Ecto neural progenitor cell (in vitro differentiated cells): ENCODE data around the gene RGS9.
"Not testable (repeated sequence)": the region's sequence is repeated elsewhere in the genome, so short reads cannot be mapped to it uniquely, and the experiment has no call there.

Experiments used
- DNase-seq: peaks from one replicate; pipeline ENCODE4 v3.0.0-alpha.2; 2018; ENCODE audit warnings: low spot score

RGS9 gene

DNA sequence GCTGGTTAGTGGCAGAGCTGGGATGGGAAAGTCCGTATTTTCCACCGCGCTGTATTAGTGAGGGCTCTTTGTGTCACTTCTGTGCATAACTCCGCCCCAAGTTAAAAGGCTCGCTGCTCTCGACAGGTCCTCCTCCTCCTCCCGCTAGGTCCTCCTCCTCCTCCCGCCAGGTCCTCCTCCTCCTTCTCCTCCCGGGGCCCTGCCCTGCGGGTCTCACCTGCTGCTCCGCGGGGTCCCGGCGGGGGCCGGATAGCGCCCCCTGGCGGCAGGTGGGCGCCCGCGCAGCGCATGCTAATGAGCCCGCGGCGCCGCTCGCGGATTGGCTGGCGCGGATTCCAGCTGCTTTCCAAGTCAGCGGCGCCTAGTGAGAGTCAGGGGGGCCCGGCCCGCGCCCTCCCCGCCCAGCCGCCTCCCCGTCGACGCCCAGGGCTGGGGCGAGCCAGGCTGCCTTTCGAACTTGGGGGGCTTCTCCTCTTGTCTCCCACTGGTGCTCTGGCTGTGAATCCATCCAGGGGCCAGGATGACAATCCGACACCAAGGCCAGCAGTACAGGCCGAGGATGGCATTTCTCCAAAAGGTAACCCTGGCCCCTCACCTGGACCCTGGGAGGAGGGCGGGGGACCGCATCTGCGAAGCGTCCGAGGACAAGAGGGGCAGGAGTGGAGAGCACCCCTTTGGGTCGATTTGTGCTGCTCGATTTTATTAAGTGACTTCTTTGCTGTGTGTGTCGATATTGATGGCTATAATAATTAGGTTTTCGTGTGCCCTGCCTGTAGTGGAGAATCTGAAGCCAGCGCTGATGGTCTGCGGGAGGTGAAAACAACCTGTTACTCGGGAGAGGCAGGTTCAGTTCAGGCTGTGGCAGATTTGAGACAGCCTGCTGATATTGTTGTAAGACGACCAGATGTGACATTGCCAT, at the start of gene RGS9:
Gene RGS9 (plus strand): TSS at position 350 of the 919 bp plus-strand sequence. CDS start 171 bp downstream, at position 521.
- DNase-seq: peak; percentile 97

DNA sequence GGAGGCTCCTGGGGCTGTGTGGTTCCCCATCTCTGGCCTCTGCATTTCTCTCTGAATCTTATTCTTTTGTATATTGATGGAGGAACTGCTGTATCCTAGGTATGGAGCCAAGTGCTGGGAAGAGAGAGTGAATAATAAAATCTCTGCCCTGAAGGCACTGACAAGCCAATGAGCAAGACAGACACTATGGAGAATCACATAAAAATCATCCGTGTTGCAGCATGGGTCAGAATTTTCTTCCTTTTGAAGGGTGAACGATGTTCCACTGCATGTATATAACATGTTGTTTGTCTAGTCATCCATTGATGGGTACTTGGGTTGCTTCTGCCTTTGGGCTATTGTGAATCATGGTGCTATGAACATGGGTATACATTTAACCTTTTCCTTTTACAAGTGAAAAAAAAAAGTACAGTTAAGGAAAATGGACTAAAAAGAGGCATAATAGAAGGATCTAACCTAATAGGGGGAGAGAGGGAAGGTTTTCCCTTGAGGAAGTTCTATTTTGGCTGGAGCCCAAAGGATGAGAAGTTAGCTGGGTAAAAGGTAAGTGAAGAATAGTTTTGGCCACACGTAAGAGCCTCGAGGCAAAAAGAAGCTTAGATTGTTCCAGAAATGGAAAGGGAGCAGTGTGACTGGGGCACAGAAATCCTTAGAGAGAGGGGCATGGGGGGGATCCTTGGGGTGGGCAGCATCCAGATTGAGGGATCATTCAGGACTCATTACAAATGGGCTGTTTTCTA, 48.4 kb upstream of the RGS9 start:
- DNase-seq: no peak

DNA sequence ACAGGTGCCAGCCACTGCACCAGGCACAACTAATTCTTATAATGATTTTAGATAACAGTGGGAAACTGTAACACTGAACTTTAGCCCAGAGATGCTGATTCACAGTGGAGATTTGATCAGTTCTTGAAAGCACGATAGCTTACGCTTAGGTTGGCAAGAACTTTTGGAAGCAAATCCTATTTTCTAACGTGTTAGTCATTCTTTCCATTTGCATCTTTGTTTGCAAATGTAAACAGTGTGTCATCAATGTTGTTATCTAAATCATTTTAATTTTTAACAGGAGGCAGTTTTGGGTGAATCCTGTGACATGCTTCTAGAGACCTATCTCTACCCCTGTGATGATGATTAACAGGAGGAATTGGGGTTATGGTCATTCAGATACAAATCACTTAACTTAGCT, 44.9 kb upstream of the RGS9 start:
- DNase-seq: no peak

DNA sequence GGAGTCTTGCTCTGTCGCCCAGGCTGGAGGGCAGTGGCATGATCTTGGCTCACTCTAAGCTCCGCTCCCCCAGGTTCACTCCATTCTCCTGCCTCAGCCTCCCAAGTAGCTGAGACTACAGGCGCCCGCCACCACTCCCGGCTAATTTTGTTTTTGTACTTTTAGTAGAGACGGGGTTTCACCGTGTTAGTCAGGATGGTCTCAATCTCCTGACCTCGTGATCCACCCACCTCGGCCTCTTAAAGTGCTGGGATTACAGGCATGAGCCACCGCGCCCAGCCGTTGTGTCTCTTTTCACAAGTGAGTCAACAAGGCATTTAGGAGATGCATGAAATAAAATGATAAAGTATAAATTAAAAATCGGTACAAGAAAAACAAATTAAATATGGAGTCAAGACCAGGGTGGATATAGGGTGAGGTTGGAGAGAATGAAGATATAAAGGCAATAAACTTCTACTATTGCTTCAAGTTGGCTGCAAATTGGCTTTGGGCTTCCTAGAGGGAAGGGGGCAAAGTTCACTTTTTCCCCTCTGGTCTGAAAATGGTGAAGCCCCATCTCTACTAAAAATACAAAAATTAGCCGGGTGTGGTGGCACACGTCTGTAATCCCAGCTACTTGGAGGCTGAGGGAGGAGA, 44.3 kb upstream of the RGS9 start:
- not testable (repeated sequence) for DNase-seq

DNA sequence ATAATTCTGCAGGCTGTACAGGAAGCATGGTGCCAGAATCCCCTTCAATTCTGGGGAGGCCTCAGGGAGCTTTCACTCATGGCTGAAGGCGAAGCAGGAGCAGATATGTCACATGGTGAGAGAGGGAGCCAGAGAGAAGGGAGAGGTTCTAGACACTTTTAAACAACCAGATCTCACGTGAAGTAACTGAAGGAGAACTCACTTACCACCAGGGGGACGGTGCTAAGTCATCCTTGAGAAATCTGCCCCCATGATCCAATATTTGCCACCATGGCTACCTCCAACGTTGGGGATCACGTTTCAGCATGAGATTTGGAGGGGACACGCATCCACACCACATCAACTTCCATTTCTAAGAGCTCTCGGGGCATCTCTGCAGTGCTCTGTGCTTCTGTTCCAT, 43.2 kb upstream of the RGS9 start:
- no peak for DNase-seq

DNA sequence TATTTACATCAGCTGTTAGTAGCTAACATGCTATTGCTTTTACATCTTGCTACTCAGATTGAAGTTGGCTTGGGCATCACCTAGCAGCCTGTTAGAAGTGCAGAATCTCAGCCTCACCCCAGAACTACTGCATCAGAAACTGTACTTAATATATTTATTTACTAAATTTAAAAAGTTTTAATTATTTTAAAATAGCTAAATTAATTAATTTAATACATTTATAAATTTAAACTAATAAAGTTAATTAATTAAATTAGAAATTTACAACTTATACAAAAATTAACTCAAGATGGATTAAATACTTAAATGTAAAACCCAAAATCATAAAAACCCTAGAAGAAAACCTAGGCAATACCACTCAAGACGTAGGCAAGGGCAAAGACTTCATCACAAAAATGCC, 41.7 kb upstream of the RGS9 start:
- DNase-seq: no peak

DNA sequence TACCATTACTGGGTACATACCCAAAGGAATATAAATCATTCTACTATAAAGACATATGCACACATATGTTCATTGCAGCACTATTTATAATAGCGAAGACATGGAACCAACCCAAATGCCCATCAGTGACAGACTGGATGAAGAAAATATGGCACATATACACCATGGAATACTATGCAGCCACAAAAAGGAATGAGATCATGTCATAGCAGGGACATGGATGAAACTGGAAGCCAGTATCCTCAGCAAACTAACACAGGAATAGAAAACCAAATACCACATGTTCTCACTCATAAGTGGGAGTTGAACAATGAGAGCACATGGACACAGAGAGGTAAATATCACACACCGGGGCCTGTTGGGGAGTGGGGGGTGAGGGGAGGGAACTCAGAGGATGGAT, 40.8 kb upstream of the RGS9 start:
- not testable (repeated sequence) for DNase-seq

DNA sequence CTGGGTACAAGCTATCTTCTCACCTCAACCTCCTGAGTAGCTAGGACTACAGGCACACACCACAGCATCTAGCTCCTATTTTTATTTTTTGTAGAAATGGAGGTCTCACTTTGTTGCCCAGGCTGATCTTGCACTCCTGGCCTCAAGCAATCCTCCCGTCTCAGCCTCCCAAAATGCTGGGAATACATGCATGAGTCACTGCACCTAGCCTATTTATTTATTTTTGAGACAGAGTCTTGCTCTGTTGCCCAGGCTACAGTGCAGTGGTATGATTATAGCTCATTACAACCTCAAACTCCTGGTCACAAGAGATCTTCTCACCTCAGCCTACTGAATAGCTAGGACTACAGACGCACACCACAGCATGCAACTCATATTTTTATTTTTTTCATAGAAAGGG, 40.1 kb upstream of the RGS9 start:
- no peak for DNase-seq

DNA sequence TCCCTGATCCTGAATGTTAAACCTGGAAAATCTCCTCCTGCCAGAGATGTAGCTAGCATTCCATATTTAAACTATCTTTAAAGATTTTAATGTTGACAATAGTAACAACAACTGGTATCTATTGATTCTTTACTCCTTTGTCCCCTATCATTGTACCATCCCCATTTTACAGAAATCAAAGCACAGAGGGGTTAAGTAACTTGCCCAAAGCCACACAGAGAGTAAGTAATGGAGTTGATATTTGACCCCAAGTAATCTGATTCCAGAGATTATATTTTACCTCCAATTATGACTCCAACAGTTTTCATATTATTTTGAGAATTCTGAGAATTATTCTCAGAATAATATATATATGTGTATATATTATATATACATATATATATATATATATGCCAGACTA, 37.7 kb upstream of the RGS9 start:
- no peak for DNase-seq

DNA sequence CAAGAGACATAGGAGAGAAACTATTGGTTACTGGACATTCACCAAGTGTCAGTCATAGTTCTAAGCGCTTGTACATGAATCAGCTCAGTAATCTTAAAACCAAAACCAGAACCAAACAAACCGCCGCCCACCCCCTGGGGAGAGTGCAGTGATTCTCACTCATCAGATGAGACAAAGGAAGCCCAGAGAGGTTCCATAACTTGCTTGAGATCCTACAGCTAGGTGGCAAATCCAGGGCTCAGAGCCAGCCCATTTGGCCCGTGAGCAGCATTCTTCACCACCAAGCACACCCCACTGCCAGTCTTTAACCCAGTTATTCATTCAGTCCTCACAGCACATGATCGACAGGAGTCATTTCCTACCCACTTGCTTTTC, 37.2 kb upstream of the RGS9 start:
- no peak for DNase-seq

DNA sequence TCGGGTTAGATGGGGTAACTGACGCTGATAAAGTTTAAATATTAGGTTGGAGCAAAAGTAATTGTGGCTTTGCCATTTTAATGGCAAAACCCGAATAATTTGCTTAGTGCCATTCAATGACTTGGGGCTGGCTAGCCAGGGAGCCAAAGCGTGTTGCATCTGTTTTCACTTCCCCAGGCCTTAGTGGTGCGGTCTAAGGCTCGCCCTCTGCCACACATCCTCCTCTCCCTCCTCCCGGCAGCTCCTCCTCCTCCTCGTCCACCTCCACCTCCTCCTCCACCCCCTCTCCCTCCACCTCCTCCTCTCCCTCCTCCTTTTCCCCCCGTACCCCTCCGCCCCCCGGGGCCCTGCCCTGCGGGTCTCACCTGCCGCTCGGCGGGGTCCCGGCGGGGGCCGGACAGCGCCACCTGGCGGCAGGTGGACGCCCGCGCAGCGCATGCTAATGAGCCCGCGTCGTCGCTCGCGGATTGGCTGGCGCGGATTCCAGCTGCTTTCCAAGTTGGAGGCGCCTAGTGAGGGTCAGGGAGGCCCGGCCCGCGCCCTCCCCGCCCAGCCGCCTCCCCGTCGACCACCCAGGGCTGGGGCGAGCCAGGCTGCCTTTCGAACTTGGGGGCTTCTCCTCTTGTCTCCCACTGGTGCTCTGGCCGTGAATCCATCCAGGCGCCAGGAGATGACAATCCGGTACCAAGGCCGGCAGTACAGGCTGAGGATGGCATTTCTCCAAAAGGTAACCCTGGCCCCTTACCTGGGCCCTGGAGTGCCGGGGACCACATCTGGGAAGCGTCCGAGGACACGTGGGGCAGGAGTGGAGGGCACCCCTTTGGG, 36.6 kb upstream of the RGS9 start:
- DNase-seq: peak; percentile 96

DNA sequence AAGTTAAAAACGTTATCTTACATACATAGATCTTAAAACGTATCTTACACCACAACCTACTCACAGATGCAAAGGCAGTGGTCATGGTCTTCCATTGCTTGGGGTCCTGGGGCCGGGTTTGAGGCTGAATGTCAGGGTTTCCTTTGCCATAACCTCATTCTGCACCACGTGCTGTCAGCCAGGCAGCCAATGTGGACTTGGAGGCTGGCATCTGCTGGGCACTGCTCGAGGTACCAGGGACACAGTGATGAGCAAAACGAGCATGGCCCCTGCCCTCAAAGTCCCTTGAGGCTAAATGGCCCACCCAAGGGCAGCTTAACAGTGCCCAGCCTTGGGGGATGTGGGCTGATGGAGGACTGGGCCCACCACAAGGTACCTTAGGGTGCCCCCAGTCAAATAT, 35.8 kb upstream of the RGS9 start:
- no peak for DNase-seq

DNA sequence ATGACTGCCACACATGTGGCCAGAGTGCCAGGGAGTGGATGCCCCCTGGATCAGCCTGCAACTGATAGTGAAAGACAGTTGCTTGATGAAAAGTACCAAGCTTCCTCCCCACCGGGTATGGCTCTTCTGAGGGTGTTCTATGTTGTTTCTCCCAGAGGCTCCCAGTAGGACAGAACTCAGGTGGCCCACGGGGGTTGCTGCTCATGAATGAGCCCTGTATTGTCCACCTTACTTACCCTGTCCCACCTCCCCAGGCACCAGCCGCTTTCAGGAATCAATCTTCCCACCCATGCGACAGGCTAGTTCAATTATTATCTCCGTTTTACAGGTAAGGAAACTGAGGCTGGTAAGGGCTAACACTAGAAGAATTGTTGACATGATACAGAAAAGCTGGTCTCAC, 34.9 kb upstream of the RGS9 start:
- no peak for DNase-seq

DNA sequence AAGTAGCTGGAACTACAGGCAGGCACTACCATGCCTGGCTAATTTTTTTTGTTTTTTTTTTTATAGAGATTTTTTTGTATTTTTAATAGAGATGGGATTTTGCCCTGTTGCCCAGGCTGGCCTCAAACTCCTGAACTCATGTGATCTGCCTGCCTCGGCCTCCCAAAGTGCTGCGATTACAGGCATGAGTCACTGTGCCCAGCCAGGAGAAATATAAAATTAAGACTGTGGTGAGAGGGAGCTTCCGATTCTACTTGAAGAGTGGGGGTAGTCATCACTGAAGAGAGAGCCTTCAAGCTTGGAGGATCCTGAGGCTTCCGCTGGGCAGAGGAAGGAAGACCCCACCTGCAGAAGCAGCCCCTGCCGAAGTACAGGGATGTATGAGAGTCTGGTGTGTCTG, 34.4 kb upstream of the RGS9 start:
- DNase-seq: no peak

DNA sequence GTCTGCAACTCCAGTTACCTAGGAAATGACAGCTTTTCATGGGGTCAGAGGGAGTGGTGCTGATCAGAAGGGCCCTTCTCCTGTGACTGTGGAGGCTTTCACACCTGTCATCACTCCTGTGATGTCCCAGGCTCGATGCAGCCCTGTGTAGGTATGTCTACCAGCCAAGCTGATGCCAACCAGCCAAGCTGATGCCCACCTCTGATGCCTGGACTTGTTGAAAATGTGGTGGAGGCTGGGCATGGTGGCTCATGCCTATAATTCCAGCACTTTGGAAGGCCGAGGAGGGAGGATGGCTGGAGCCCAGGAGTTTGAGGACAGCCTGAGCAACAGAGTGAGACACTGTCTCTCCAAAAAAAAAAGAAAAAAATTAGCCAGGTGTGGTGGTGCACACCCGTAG, 33.7 kb upstream of the RGS9 start:
- DNase-seq: no peak

DNA sequence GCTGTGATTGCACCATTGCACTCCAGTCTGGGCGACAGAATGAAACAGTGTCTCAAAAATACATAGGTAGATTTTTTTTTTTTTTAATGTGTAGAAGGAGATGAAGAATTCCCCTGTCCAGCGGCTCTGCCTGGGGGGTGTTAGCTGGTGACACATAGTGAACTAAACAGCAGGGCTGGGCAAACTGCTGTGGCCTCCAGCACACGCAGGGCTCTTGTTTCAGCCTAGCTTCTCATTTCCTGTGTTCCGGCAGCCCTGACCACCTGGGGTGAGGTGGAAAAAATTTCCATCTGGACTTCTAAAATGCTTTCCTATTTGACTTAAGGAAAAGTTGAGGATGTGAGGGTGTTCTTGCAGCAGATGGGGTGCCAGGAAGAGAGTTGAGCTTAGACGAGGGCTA, 33.3 kb upstream of the RGS9 start:
- DNase-seq: no peak

DNA sequence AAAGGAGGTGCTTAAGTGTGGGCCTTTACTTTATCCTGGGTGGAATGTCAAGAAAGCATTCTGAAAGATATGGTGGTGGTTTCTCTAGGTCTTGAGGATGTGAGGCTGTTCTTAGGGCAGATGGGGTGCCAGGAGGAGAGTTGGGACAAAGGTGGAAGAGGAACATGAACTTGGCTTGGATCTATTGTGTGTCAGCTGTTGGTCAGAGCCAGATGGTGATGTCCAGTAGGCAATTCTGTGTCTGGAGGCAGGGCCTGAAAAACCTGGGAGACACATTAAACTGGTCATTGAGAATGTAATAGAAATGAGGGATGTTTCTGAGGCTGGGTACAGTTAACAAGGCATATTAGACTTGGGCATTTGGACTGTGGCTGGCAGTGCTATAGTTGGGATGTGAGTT, 32.6 kb upstream of the RGS9 start:
- no peak for DNase-seq

DNA sequence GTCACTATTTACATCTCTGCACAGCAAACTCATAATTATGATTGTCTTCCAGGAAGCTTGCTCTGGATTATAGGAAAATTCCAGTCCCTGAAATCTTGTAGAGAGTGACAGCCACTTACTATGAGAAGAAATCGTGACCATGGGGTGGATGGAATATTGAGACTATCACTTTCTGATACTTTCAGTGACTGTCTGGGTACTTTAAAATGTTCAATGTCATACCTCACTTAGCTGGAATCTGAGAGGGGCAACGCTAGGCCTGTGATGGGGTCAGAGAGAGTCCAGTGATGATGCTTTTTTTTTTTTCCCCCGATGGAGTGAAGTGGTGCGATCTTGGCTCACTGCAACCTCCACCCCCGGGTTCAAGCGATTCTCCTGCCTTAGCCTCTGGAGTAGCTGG, 32.2 kb upstream of the RGS9 start:
- DNase-seq: no peak

DNA sequence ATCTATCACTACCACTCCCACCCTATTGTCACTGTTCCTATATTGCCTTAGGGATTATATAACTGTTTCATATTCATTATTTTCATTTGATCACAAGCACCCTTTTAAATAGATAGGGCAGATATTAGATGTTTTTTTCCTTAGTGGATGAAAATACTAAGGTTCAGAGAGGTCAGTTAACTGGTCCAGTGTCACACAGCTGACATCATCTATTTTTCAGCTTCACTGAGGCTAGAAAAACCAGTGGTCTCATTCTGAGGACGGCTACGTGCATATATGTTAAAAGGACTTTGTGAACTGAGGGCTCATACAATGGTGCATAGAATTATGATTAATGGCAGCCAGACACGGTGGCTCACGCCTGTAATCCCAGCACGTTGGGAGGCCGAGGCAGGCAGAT, 29.0 kb upstream of the RGS9 start:
- DNase-seq: no peak

DNA sequence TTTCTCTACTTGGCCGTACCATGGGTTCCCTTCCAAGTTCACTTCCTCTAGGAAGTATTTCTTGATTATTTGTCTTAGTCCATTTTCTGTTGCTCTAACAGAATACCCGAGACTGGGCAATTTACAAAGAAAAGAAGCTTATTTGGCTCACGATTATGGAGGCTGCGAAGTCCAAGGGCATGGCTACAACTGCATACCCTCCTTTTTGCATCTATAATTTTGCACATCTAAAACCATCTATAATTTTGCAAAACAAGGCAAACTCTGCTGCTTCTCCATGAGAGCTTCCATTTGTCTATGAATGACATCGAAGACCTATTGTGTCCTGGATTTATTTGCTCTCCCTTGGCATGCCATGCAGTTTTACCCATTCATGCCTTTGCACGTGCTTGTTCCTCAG, 27.6 kb upstream of the RGS9 start:
- DNase-seq: no peak

DNA sequence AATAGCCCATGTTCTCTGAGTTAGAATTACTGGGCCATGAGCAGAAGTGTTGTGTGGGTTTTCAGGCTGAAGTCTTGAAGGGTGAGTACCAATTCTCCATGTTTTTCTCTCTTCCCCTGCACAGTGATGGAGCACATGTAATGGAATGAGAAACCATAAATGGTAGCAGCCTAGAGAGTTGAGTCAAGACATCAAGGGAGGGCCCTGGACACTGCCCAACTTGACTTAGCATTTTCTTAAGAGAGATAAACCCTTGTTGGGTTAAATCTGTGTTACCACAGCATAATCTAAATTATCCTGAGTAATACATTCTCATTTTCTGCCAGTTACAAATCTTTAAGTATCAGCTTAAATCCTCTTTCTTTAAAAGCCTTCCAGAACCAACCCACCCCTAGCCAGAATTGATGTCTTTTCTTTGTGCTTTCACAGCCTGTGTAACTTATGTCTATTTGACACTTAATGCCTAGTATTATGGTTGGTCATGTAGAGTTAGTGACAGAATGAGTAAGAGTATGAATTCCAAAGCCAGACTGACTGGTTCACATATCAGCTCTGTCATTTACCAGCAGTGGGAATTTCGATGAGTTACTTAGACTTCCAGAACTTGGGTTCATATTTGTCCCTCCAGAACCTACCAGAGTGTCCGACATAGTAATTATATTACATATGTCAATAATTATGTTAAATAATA, 27.0 kb upstream of the RGS9 start:
- no peak for DNase-seq

DNA sequence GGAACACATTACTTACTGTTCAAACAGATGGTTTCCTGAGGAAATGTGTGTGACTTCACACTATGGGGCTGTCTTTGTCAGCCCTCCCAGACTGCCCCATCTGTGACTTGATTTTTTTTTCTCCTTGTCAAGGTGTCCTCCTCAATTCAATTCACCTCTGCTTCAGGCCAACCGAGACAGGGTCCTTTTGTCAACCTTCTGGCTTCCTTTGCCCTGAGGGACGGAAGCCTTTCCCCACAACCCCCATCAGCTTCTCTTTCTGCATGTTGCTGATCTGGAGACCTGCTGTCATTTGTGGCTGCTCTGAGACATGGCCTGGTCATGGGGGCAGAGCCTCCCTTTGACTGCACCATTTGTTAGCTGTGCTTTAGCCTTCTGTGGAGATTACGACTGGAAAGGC, 21.3 kb upstream of the RGS9 start:
- DNase-seq: no peak
